Measurements from ENCODE around the gene MTHFS. TPM values are rescaled to one million over a fixed set of nuclear protein-coding genes. Genes with fewer than 3 reads are reported as not detected.

The MTHFS gene
- 22.2 TPM for total RNA-seq

DNA sequence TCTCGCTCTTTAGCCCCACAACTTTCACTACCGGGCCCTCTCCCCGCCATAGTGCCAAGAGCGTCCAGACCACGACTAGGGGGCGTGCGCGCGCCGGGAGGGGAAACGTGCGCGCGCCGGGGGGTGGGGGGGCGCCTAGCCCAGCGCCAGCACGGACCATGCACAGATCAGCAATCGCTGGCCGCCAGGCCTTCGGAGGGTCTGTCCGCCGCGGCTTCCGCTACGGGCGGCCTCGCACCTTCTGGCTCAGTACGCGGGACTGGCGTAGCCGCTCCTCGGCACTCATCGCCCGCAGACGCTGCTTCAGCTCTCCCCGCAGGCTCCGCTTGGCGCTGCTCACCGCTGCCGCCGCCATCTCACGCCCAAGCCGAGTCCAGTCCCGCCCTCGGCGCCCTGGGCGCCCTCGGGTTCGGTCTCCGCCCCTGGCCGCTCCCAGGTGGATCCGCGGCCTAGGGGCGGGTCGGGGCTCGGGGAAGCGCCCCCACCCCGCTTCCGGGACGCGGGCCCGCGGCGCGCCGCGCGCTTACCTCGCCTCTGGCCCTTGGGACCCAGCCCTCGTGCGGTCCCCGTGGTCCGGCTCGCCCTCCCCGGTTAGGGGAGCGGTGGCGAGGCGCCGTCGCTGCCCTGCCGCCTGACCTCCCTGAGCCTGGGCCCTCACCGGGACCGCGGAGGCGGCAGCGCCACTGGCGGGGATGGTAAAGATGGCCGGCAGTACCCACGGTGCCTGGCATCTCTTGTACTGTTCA, at the start of gene MTHFS:
MTHFS (minus strand) TSS at position 381 of the 746 bp plus-strand sequence; CDS start at position 355, 26 bp downstream.

Small RNA genes lying within 50 kb of the gene (small RNA-seq; reads per million reads assigned to genes)
- not detected for gene RNU6-667P (ENCODE audit: low replicate concordance)

Other genes starting within 250 kb of the MTHFS start
- 8.2 TPM for gene BCL2A1, start 74.2 kb upstream of the MTHFS start, total RNA-seq
- gene ZFAND6, start 162.7 kb upstream of the MTHFS start, total RNA-seq: 165 TPM

Data from metanephros (tissue), 2 donors.